GM23248 (cell line): ENCODE results near the gene PDE4B.

Experiments used
- EZH2 ChIP-seq: fragments of 200-600 bp; sonication (generic); IDR thresholded peaks from 2 replicates; pipeline ENCODE4 v1.6.1; 2018; ENCODE audit warnings: antibody characterized with exemption, mild to moderate bottlenecking; ENCODE audit not compliant: insufficient read depth, poor library complexity, severe bottlenecking
- EZH2phosphoT487 ChIP-seq: fragments of 200-600 bp; sonication (generic); IDR thresholded peaks from 2 replicates; pipeline ENCODE4 v1.6.1; 2018; ENCODE audit warnings: antibody characterized with exemption, moderate library complexity, mild to moderate bottlenecking, low read depth; ENCODE audit not compliant: insufficient read depth

- TF ChIP-seq EZH2 = no peak
- no peak for TF ChIP-seq EZH2phosphoT487
These were observed 503.1 kb downstream of the PDE4B start for GRCh38 chr1:66295803-66296202.
